ENCODE measurements around the gene KNDC1.
A peak's percentile ranks its signal among the peaks of the same experiment; 100 is the strongest.
"Not testable (repeated sequence)": the region's sequence is repeated elsewhere in the genome, so short reads cannot be mapped to it uniquely, and the experiment has no call there.

The KNDC1 gene

DNA sequence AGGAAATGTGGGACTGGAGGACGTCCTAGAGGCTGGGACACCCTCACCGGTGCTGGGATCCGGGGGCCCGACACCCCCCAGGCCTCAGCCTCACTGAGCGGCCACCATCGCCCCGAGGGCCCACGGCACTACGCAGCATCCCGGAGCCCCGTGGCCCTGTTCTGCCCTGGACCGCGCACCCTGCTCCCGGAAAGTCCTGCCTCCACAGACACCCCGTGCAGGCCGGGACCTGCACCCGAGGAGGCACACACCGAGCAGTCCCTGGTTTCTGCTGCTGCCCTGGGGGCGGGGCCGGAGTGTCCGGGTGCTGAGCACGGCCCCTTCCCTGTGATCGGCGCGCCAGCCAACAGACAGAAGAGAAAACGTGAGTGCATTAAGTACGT lies 18.1 kb upstream of the KNDC1 start:
- no peak for FAIRE-seq

DNA sequence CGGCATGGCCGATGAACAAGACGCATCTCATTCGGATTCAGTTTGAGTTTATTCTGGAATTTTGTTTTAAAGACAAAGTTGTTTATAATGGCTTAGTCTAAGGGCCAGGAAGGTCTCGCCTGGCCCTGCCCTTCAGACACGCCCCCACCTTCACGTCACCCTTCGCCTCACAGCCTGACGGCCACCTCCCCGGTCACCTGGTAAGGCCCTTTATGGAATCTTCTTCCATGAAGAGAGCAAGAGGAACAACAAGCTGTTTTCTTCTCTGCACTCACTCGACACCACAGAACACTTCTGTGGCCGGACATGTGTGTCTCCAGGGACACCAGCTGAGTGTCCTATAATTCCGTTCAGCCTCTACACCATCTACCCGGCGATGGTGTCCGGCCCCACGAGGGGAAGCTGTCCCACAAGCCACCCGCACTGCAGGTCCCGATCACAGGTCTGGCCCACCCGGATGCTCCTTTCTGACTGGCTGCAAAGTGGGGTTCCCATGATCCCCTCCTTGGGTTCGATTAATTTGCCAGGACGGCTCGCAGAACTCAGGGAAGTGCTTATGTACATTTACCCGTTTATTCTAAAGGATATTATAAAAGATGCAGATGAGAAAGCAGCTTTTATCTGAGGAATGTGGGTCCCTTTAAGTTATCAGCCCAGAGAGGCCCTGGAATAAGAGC lies 17.4 kb upstream of the KNDC1 start:
- no peak for FAIRE-seq

DNA sequence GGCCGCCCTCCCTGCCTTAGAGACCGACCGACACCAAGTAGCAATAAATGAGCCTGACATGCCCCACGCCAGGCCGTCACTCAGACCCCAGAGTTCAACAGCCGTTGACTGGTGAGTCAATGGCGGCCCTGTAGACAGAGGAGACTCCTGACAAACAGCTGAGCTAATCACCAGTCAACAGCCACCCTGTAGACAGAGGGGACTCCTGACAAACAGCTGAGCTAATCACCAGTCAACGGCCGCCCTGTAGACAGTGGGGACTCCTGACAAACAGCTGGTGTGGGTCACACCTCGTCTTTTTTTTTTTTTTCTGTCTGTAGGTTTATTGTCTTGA lies 16.9 kb upstream of the KNDC1 start:
- no peak for FAIRE-seq

DNA sequence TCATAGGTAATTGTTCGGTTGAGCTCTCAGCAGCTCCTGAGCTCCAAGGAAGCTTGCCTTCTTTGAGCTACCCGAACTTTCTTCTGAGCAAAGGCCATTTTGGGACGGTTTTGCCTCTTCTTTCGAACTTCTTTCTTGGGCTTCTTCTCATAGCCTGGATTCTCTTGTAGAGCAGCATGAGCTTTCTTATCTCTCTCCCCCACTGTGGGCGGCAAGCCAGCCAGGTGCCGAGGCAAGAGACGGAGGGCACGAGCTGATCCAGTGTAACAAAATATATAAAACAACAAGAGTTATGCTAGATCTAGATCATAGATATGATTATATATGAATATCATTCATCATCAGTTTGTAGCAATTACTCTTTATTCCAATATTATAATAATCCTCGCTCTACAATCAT lies 16.5 kb upstream of the KNDC1 start:
- FAIRE-seq = no peak

DNA sequence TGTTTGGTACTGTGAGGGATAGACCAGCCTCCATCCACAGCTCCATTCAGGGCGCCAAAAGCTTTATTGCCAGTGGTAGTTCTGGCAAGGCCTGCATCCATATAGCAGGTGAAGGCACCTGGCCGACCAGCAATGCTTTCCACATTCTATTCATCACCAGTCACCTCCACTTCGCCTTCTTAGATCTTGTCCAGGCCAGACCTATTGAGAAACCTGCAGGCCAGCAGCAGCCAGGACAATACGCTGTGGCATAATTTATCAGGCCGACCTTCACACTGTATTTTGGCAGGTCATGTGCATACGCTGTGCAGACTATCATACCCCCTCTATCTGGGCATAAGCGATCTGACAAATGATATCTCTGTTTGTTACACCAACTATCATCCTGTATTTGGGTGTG lies 15.2 kb upstream of the KNDC1 start:
- FAIRE-seq = no peak

DNA sequence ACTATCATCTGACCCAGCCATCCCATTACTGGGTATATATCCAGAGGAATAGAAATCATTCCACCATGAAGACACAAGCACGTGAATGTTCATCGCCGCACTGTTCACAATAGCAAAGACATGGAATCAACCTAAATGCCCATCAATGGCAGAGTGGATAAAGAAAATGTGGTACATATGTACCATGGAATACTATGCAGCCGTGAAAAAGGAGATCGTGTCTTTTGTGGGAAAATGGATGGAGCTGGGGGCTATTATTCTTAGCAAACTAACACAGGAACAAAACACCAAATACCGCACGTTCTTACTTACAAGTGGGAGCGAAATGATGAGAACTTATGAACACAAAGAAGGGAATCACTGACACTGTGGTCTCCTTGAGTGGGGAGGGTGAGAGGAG lies 9.8 kb upstream of the KNDC1 start:
- FAIRE-seq = no peak

DNA sequence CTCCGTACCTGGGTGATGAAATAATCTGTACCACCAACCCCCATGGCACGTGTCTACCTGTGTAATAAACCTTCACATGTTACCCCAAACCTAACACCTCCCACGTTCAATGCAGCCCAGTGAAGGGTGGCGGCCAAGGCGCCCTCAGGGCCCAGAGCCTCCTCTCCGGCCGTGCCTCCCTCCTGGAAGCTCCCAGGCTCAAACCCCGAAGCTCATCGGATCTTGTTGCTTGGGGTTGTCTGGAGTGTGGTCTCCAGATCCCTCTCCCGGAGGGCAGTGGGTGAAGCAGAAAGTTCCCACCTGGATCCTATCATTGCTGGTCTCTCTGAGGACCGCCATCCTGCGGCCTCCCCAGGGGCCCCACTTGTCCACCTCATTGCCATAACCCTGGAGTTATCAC lies 9.4 kb upstream of the KNDC1 start:
- FAIRE-seq = no peak

DNA sequence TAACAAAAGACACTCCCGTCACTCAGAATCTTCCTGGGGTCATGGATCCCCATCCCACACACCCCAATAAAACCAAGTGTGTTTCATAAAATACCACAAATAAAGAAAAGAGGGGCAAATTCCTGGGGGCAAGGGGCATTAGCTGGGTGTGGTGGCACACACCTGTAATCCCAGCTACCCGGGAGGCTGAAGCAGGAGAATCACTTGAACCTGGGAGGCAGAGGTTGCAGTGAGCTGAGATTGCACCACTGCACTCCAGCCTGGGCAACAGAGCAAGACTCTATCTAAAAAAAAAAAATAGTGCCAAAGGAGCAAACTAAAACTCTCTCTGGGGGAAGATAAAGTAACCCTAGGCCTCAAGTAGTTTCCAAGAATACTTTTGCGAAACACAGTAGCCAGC lies 8.9 kb upstream of the KNDC1 start:
- not testable (repeated sequence) for FAIRE-seq

DNA sequence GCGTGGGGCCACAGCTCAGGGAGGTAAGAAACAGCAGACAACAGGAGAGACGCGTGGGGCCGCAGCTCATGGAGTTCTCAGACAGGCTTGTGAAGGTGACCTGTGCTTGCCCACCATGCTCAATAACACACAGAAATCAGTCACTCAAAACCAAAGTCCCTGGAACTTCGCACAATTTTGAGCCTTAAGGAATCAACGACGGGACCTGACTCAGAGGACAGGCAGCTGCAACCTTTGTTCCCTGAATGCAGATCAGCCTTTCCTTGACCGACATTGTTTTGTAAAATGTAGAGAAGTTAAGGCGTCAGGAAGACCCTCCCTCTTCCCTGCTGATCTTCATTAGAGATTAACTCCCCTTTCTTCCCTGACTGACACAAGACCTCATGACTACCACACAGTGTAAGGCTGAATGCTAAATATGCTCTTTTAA lies 8.5 kb upstream of the KNDC1 start:
- FAIRE-seq = no peak

DNA sequence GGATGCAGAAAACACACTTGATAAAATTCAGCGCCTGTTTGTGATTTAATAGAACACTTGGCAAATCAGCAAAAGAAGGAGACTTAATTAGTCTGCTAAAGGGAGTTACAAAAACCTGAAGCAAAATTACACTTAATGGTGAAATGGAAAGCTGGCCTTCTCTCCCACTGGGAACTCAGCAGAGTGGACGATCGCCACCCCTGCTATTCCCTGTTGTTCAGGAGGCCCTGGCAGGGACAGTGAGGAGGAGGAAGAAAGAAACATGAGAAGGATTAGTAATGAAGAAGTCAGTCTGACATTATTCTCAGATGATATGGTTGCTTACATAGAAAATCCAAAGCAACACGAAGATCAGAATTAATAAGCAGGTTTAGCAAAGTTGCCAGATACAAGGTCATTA lies 5.6 kb upstream of the KNDC1 start:
- FAIRE-seq = no peak

DNA sequence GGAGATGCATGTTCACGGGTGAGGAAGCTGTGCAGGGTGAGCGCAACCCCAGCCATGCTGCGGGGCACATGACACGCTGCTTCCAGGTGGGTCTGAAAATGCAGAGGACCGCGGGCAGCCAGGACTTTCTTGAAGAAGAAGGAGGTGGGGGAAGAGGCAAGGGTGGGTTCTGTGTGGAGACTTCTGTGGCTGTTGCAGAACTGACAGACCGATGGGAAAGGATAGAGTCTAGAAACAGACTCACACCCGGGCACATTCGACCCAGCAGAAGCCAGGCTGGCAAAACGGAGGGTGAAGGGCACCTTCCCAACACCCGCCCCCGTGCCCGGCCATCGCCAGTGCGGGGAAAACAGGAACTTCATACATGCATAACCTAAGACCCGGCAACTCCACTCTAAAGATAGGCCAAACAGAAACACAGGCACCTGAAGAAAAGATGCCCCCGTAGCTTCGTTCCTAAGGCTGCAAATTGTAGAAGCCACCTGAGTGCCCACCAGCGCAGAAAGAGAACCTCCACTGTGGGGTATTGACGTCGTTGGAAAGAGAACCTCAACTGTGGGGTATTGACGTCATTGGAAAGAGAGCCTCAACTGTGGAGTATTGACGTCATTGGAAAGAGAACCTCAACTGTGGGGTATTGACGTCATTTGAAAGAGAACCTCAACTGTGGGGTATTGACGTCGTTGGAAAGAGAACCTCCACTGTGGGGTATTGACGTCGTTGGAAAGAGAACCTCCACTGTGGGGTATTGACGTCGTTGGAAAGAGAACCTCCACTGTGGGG lies 4.8 kb upstream of the KNDC1 start:
- FAIRE-seq = no peak

DNA sequence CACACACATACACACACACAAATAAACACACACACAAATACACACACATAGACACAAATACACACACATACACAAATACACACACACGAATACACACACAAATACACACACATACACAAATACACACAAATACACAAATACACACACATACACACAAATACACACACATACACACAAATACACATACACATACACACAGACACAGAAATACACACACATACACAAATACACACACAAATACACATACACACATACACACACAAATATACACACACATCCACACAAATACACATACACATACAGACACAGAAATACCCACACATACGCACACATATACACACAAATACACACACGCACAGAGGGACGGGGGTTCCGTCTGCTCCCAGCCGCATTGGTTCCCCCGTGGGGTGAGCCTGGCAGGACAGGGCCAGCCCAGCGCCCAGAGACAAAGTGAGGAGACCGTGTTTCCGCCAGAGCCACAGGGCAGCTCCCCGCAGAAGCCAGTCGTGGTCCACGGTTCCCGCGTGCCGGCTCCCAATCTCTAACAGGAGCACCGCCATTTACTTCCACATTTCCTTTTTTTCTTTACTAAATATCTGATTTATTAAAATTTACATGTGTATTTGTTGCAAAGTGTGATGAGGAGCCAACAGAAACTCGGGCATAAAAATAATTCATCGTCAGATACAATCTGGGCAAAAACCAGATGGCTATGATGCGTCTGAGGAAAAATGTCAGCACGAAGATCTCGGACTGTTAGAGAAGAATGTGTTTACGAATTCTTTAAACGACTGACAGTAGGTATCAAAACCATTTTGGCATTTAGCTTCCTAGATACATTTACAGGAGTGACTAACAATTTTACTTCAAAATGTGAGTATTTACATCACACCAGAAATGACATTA lies 3.1 kb upstream of the KNDC1 start:
- FAIRE-seq = peak; percentile 35

DNA sequence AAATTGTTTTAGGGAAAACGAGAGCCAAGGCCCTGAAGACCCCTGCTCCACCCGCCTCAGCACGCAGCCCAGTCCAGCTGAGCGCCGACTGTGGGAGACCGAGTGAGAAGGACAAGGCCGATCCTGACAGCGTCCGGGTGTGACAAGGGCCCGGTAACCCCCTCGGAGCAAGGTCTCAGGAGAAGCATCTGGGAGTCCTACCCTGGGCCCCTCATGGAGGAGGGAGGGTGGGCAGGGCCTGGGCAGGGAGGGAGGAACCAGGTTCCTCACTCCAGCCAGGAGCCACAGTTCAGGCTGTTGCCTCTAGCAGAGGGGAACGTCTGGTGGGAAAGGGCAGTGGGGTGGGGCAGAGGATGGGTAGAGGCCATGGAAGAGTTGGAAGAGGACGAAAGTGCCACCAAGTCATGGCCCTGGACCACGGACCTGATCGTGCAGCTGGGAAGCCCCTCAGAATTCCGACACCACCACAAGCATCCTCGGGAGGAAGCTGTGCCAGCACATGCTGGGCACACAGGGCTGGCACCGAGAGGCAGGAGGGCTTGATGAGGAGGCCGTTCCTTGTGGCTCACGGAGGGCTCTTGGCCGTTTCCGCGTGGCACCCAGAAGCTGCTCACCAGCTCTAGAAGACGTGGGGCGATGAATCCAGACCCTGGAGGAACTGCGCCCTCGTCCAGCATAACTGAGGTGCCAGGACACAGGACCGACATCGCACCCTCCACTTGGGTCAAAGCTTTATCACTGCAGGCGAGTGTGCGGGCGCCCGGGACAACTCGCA lies 2.2 kb upstream of the KNDC1 start:
- no peak for FAIRE-seq

DNA sequence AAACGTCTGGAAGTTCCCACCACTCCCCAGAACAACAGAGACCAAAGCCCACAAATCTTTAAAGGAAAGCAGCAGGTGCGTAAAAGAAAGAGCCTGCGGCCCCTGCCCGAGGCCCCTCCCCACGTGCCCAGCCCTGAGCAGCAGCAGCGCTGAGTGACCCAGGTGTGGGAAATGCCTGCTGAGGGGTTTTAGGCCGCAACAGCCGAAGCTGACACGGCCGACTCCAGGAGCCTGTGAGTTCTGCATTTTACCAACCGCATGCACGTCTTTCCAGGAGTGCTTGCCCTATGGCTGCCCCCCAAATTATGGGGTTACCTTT lies 1.6 kb upstream of the KNDC1 start:
- FAIRE-seq = no peak

DNA sequence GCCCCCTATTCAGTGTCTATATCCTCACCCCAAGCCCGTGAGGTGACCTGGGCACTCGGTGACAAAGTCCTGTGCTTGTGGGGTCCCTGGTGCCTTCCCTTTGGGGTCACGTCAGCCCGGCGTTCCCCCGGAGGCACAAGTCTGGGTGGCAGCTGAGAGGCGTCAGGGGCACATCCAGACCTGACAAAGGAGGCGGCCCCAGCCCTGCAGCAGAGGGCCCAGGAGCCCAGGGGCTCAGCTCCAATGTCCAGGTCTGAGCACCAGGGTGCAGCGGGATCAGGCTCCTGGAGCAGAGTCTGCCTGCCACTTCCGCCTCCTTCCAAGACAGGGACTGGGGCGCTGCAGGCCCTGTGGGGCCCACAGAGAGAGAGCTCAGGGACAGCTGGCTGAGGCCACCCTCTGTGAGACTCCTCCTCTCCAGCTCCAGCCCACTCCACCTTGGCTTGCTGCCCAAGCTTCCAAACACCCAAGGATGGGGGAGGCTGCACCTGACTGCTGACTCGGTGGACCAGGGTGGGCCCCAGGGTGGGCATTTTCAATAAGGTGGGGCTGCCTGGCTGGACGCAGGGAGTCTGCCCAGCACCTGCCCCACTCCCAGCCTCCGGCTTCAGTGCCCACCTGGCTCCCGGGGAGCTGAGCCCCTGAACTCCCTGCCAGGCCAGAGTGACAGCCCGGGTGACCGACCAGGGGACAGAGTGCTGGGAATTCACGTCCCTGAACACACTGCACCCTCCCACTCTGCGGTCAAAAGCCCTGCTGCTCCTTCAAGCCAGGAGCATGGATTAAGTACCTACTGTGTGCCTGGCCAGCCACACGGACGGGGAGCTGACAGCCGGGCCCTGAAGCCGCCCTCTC lies 1.0 kb upstream of the KNDC1 start:
- no peak for FAIRE-seq

DNA sequence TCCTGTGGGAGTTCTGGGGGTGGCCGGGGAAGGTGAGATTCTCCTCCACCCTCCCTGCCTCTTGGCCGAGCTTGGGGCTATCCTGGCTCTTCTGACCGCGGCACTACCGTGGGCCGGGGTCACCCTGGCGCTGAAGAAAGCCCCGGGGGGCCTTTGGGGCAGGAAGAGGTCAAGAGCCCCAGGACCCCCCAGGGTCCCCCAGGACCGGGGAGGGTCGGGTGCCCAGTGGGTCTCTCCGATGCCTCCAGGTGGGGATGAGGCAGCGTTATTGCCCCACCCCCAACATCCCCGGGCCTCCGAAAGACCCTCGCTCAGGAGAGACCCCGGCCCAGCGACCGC lies 439 bp upstream of the KNDC1 start:
- FAIRE-seq = no peak

DNA sequence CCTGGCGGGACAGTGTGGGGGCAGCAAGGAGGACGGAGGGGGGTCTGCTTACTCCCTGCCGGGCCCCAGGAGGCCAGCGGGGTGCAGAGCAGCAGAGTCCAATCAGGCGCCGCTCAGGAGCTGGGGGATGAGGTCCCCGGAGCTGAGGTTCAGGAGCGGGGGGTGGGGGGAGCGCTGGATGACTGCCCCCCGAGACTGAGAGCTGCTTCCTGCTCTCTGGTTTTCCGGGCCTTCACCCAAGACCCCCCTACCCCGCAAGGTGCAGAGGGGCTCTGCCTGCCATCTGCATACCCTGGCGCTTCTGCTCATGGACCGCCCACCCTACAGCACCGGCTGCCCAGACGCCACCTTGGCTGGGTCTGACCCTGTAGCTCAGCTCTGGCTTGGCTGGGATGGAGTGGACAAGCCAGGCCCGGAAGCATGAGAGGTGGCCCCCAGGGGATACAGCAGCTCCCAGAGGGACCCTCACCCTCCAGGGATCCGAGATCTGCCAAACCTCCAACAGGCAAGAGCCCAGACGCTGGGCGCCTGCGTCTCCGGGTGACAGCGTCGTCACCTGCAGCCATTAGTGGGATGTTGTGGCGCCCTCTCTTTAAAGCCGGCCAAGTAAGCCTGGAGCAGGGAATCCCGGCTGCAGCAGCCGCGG lies 930 bp downstream of the KNDC1 start:
- FAIRE-seq = no peak

DNA sequence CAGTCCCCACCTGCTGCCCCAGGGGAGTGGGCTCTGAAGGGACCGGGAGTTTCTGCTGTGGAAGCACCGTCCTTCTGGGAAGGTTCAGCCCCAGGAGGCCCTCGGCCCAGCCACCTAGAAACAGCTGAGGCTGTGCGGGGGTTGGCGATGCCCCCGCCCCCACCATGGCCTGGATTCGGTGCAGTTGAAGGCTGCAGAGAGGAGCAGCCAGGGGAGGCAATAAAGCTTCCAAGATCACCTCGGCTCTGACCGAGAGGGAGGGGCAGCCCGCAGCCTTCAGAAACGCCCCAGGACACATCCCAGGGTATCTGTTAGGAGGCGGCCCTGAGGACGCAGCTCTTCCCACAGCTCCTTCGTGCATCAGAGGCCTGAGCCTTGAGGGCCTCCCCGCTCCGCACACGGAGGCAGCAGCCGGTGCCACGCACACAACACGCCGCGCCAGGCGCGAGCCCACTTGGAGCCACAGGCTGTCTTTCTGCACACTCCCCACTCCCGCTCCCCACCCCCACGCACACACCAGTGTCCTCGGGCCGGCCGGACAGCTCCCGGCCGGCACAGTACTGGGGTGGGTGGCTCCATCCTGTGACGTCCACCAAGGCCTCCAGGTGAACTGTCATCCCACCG lies 1.6 kb downstream of the KNDC1 start:
- FAIRE-seq = no peak

DNA sequence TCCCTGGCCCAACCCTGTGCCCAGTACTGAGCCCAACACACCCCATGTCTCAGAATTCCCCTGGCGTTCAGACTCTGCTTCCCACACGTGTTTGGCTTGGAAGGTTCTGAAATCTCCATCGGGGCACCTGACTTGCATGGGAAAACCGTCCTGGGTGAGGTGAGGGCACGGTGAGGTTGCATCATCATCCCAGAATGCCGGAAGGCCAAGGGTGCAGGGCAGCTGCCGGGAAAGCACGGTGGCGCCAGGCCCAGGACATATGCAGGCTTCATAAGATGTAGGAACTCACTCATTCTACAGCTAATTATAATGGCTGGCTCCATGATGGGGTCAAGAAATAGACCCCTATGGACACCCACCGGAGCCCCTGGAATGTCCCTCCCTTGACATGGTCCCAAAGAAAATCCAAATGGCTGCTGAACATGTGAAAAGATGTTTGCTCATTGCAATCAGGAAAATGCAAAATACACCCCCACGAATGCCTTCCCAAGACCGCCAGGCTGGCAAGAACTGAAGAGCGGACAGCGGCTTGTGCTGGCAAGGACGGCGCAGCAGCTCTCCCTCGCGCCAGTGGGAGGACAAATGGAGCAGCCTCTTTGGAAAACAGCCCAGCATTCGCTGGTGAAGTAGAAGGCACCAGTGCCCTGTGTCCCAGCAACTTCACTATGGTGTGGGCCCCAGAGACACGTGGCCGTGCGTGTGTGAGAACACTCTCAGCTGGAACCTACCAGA lies 2.3 kb downstream of the KNDC1 start:
- FAIRE-seq = no peak
